Gastroesophageal sphincter (tissue), 3 donors: ENCODE results near the gene MYLK4.

Source experiments
- CTCF ChIP-seq, 4 experiments: fragments of 200-600 bp in 2 of 4; fragments of 450-650 bp in 2 of 4; sonication (generic) in 1 of 4; IDR thresholded peaks; one replicate each; pipeline ENCODE4 v1.5.1; 2017 to 2019; ENCODE audit warnings: antibody characterized with exemption in 4 of 4, mild to moderate bottlenecking in 2 of 4, moderate library complexity in 2 of 4
- EP300 ChIP-seq: sonication (generic); formaldehyde crosslinking; IDR thresholded peaks from one replicate; pipeline ENCODE4 v1.6.1; 2017; ENCODE audit warnings: antibody characterized with exemption, mild to moderate bottlenecking
- POLR2AphosphoS5 ChIP-seq: sonication (generic); formaldehyde crosslinking; IDR thresholded peaks from one replicate; pipeline ENCODE4 v1.6.1; 2017; ENCODE audit warnings: antibody characterized with exemption

GRCh38 chr6:2687456-2687855, 63.3 kb downstream of the MYLK4 start:
- TF ChIP-seq CTCF (IDR thresholded peaks at IDR 0.05) (no peak), POLR2AphosphoS5 (no peak), EP300 (no peak)
